ENCODE data around the gene PRKG2. TPM values are rescaled to one million over a fixed set of nuclear protein-coding genes. Genes with fewer than 3 reads are reported as not detected.

The PRKG2 gene
- total and polyA plus RNA-seq, 2 donors (not counting 3 experiments of a cell fraction or from before 2014, with no cell fraction given), result not detected

- DNase-seq (ENCODE audit: low read depth, low spot score), result no peak
- CTCF ChIA-PET, result no interaction called here
- Histone ChIP-seq H3K4me1 (ENCODE audit: control insufficient read depth, extremely low read depth, insufficient read depth, low read length) (no peaks in the 10 kb centered on the region), H3K9me1 (replicated peaks; ENCODE audit: control insufficient read depth, extremely low read depth, insufficient read depth, low read length) (no peaks in the 10 kb centered on the region), H3K79me2 (ENCODE audit: control insufficient read depth, insufficient read depth, low read length) (no peaks in the 10 kb centered on the region), H3K9ac (replicated peaks; ENCODE audit: extremely low read depth, insufficient read depth, low read length) (no peak overlapping the region), H3K27ac (ENCODE audit: insufficient read depth, low read depth, low read length) (no peak overlapping the region), H3K36me3 (ENCODE audit: control insufficient read depth in 2 of 2, extremely low read depth in 1 of 2, insufficient read depth in 2 of 2, low read length in 2 of 2) (no peaks in the 10 kb centered on the region), H4K20me1 (replicated peaks; ENCODE audit: control insufficient read depth, extremely low read depth, insufficient read depth, low read length) (no peaks in the 10 kb centered on the region), H3K9me3 (replicated peaks; ENCODE audit: control insufficient read depth, insufficient read depth, low read length) (no peaks in the 10 kb centered on the region), H2AFZ (ENCODE audit: low read depth, low read length) (no peak overlapping the region), H3K4me2 (ENCODE audit: insufficient read depth, low read length) (no peak overlapping the region), H3K4me3 (replicated peaks in 1 of 3; ENCODE audit: insufficient read depth in 1 of 3, low read depth in 1 of 3, low read length in 3 of 3) (no peak overlapping the region), H3K27me3 (ENCODE audit: control insufficient read depth in 2 of 2, insufficient read depth in 2 of 2, low read length in 2 of 2) (no peaks in the 10 kb centered on the region)
- TF ChIP-seq FOS (IDR thresholded peaks at IDR 0.05; ENCODE audit: borderline replicate concordance, insufficient read depth, low read length) (no peak), MYC (IDR thresholded peaks at IDR 0.05; ENCODE audit: low read depth, low read length) (no peak), GATA2 (IDR thresholded peaks at IDR 0.05; ENCODE audit: insufficient read depth, insufficient read length, low read depth, low read length) (no peak), JUN (IDR thresholded peaks at IDR 0.05; ENCODE audit: borderline replicate concordance, insufficient read depth, insufficient read length, low read depth) (no peak), MAX (IDR thresholded peaks at IDR 0.05; ENCODE audit: insufficient read depth, insufficient read length) (no peak), POLR2A (IDR thresholded peaks at IDR 0.05; ENCODE audit: low read depth, low read length) (no peak), POLR2AphosphoS5 (IDR thresholded peaks at IDR 0.05; ENCODE audit: insufficient read depth, low read depth, low read length) (no peak), EZH2 (IDR thresholded peaks at IDR 0.05; ENCODE audit: borderline replicate concordance, low read depth, low read length, severe bottlenecking) (no peak)
- TF ChIP-seq, protein P1, sequence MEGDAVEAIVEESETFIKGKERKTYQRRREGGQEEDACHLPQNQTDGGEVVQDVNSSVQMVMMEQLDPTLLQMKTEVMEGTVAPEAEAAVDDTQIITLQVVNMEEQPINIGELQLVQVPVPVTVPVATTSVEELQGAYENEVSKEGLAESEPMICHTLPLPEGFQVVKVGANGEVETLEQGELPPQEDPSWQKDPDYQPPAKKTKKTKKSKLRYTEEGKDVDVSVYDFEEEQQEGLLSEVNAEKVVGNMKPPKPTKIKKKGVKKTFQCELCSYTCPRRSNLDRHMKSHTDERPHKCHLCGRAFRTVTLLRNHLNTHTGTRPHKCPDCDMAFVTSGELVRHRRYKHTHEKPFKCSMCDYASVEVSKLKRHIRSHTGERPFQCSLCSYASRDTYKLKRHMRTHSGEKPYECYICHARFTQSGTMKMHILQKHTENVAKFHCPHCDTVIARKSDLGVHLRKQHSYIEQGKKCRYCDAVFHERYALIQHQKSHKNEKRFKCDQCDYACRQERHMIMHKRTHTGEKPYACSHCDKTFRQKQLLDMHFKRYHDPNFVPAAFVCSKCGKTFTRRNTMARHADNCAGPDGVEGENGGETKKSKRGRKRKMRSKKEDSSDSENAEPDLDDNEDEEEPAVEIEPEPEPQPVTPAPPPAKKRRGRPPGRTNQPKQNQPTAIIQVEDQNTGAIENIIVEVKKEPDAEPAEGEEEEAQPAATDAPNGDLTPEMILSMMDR (IDR thresholded peaks at IDR 0.05; ENCODE audit: extremely low read depth in 1 of 2, insufficient read depth in 1 of 2, low read depth in 1 of 2, low read length in 2 of 2), result no peak
- no peak for FAIRE-seq
- POLR2A ChIA-PET, result no interaction called here
- BruUV-seq (replicated peaks), result no TSS peak
- dilution Hi-C loops (cut with MboI; ENCODE audit: extremely low pct_ligation_motif_present, low sequenced_read_pairs), result no loop called here
- intact Hi-C loops (cut with micrococcal nuclease), result no loop called here
Observed at GRCh38 chr4:81255524-81255923, 40.5 kb upstream of the PRKG2 start.

Data from endothelial cell of umbilical vein (primary cell).